GM10266 (cell line): ENCODE results near the gene SWSAP1.

Experiments
- DNase-seq: peaks from one replicate; pipeline ENCODE4 v3.0.0; 2012; ENCODE audit errors: extremely low spot score
- CTCF ChIP-seq: IDR thresholded peaks from 2 replicates; pipeline ENCODE4 v1.5.1; 2012; ENCODE audit warnings: mild to moderate bottlenecking, low read depth; ENCODE audit not compliant: control insufficient read depth, insufficient read depth; ENCODE audit errors: missing control alignments

Gene SWSAP1

GRCh38 chr19:11356676-11357550, 17.6 kb upstream of the SWSAP1 start:
- no peak for DNase-seq

GRCh38 chr19:11359421-11359820, 15.0 kb upstream of the SWSAP1 start:
- TF ChIP-seq CTCF = no peak
- no peak for DNase-seq

More at GRCh38 chr19:11356676-11357550, 17.6 kb upstream of the SWSAP1 start:
- no peak for TF ChIP-seq CTCF

GRCh38 chr19:11361037-11361770, 13.3 kb upstream of the SWSAP1 start:
- no peak for DNase-seq
- TF ChIP-seq CTCF = no peak

- no peak for DNase-seq
- no peak for TF ChIP-seq CTCF
These were observed 12.4 kb upstream of the SWSAP1 start for GRCh38 chr19:11361771-11362731.

- DNase-seq = no peak
- no peak for TF ChIP-seq CTCF
These were observed 10.6 kb upstream of the SWSAP1 start for GRCh38 chr19:11363881-11364280.

GRCh38 chr19:11364296-11364904, 10.1 kb upstream of the SWSAP1 start:
- no peak for DNase-seq
- no peak for TF ChIP-seq CTCF
